ENCODE measurements around the gene MYO1G.
A peak's percentile ranks its signal among the peaks of the same experiment; 100 is the strongest.
"Not testable (repeated sequence)": the region's sequence is repeated elsewhere in the genome, so short reads cannot be mapped to it uniquely, and the experiment has no call there.

Gene MYO1G

DNA sequence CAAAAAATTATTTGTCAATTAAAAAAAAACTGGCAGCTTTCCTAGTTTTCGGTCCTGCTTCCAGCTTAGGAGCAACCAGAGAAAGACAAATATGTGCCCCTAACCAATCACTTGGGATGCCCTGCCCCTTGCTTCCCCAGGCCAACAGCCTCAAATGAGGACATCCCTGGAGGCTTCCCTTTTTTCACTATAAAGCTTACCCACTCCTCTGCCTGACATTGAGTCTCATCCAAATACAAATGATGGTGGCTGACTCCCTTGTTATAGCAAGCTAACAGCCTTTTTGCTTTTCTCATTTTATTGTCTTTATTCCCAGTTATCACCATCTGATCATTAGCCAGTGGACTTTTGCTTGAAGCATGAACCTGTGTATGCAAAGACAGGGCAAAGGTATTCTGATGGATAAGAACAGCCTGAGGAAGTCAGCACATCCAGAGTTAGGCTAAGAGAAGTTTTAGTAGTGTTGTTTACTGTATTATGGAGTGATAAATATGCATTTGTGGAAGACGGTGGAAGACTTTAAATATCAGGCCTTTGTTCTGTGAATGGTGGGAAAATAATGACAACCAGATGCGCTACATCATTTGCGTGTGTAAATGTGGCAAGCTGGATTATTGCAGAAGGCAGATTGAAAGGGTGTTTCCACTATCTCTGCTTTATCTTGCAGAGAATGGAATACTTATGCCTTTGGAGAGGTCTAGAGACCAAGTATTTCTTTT is 19.5 kb upstream of the MYO1G start:
- DNase-seq: no peak

DNA sequence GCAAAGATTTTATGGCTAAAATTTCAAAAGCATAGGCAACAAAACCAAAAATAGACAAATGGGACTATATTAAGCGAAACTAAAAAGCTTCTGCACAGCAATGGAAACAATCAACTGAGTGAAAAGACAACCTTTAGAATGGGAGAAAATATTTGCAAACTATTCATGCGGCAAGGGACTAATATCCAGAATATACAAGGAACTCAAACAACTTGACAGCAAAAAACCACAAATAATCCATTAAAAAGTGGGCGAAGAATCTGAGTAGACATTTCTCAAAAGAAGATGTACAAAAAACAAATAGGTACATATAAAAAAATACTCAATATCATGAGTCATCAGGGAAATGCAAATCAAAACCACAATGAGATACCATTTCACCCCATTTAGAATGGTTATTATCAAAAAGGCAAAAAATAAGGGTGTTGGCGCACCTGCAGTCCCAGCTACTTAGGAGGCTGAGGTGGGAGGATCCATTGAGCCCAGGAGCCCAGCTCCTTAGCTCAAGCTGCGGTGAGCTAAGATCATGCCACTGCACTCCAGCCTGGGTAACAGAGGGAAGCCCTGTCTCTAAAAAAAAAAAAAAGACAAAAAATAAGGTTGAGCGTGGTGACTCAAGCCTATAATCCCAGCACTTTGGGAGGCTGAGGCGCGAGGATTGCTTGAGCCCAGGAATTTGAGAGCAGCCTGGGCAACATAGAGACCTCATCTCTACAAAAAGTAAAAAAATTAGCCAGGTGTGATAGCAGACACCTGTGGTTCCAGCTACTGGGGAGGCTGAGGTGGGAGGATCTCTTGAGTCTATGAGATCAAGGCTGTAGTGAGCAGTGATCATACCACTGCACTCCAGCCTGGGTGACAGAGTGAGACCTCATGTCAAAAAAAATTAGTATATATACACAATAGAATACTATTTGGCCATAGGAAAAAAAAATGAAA is 17.0 kb upstream of the MYO1G start:
- no peak for DNase-seq

DNA sequence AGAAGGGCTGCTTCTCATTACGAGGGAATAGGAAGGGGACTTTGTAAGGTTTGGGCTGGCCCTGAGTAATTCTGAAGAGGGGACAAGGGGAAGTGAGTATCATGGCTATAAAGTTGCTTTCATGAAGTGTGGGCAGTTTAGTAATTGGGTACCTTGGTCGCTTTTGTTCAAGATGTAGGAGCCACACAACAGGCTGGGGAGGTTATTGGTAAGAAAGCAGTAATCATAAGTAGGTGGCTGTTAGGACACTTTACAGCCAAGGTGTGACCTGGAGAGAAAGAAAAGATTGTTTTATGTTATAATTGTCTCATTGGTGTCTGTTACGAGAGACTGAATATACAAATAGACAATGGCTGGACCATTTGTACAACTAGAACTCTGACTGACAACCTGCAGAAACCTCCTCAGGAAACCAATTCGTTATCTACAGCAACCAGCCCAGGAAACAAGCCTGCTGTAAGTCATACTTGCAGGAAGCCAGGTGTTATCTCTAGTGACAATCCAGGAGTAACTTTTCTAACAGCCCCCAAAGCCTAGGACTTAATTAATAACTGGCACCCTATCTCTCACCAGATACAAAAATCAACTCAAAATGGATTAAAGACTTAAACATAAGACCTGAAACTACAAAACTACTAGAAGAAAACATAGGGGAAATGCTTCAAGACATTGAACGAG is 16.2 kb upstream of the MYO1G start:
- DNase-seq: no peak

DNA sequence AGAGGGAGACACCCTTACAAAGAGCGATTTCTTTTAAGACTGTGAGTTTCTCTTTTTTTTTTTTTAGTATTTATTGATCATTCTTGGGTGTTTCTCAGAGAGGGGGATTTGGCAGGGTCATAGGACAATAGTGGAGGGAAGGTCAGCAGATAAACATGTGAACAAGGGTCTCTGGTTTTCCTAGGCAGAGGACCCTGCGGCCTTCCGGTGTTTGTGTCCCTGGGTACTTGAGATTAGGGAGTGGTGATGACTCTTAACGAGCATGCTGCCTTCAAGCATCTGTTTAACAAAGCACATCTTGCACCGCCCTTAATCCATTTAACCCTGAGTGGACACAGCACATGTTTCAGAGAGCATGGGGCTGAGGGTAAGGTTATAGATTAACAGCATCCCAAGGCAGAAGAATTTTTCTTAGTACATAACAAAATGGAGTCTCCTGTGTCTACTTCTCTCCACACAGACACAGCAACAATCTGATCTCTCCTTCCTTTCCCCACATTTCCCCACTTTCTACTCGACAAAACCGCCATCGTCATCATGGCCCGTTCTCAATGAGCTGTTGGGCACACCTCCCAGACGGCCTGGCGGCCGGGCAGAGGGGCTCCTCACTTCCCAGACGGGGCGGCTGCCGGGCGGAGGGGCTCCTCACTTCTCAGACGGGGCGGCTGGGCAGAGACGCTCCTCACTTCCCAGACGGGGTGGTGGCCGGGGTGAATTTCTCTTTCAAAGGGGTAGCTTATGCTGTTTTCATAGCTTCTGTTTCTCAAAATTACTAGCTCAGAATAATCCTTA is 13.4 kb upstream of the MYO1G start:
- not testable (repeated sequence) for DNase-seq

DNA sequence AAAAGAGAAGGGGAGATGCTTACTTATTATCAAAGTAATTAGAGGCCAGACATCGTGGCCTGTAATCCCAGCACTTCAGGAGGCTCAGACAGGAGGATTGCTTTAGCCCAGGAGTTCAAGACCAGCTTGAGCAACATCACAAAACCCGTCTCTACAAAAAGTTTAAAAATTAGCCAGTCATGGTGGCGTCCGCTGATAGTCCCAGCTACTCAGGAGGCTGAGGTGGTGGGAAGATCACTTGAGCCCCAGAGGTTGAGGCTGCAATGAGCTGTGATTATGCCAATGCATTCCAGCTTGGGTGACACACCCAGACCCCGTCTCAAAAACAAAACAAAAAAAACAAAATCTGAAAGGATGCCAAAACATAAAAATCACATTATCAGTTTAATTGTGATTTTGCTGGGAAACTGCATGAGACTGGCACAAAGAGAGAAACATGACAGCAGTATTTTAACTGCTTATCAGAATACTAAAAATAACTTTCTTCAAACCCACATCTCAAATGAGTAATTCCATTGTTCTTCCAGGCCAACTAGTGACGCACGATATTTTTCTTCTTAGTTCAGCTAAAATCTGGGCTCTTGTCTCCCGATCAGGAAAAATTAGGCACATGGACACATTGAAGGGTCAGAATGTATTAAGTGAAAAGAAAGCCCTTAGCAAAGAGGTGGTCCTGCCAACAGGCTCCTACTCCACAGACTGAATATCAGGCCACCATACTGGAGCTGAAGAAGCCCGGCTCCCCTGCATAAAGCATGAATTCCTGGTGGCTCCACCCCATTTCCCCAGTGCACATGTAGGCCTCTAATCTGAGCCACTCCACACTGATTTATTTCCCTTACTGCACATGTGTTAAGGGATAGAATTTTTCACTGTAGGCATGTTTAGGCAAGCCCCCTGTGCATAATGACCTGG is 11.6 kb upstream of the MYO1G start:
- no peak for DNase-seq

DNA sequence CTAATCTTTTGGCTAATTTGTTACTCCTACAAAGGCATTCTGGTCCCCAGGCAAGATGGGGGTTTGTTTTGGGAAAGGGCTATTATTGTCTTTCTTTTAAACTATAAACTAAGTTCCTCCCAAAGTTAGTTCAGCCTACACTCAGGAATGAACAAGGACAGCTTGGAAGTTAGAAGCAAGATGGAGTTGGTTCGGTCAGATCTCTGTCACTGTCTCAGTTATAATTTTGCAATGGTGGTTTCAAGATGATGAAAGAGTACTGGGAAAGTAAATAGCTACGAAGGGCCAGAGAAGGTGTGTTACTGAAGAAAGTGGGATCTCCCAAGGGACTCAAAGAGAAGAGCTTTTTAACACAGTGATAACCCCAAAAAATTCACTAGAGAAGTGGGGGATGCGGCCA is 10.3 kb upstream of the MYO1G start:
- no peak for DNase-seq

DNA sequence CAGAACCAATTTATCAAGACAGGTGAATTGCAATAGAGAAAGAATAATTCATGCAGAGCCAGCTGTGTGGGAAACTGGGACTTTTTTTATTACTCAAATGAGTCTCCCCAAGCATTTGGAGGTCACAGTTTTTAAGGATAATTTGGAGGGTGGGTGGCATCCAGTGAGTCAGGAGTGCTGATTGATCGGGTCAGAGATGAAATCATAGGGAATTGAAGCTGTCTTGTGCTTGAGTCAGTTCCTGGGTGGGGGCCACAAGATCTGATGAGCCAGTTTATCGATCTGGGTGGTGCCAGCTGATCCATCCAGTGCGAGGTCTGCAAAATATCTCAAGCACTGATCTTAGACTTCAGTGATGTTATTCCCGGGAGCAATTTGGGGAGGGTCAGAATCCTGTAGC is 9.9 kb upstream of the MYO1G start:
- no peak for DNase-seq

DNA sequence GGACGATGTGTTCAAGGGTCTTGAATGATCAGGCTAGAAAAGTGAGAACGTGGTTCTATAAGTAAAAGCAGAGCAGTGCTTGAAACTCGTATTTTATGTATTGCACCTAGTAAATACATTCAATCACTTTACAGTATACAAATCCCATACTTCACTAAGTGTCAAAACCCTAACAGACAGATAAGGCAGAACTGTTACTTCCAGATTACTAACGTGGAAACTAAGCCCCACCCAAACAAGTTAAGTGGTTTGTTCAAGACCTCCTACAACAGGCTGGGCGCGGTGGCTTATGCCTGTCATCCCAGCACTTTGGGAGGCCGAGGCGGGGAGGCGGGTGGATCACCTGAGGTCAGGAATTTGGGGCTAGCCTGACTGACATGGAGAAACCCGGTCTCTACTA is 9.2 kb upstream of the MYO1G start:
- no peak for DNase-seq

DNA sequence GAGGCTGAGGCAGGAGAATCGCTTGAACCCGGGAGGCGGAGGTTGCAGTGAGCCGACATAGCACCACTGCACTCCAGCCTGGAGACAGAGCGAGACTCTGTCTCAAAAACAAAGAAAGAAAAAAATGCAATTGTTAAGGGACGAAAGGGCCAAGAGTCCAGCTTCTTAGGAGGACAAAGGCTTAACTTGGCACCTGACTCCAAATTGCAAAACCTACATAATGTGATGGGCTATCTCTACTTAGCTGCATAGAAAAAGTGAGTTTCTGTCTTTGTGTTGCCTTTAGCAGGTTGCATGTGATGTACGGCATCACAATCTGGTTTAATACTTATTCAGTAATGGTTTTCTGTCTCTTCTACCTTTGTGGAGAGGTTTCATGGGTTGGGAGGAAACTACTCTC is 8.6 kb upstream of the MYO1G start:
- DNase-seq: no peak

DNA sequence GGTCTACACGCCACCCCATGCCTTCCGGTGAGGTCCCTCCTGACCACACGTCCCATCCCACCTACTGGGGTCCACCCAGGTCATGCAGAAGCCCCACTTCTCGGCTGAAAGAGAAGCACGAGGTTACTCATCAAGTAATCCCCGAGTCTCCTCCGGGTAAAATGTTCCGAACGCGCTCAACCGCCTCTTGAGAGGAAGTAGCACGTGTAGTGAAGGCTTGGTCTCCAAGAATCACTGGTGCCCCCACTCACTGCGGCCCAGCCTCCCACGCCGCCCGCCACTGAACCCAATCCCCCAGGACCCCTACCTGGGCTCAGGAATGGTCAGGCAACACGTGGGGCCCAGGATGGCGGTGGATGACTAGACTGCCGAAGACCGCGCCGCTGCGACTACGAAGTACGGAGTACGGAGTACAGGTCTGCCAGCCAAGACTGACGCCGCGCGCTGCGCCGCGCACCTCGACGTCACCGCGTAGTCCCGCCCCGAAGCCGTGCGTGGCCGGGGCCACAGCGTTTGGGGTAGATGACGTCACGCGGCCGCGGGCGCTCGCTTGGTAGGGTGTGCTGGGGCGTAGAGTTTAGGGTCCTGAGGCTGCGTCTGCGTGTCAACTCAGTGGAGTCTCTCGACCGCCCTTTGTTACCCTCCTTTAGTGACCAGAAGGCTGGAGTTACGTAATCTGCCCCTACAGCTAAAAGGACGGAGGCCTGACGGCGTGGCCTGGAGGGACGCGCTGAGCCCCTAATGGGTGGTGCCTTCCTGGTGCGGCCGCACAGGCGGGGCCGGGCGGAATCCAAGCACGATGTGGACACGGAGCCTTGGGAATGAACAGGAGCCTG is 7.6 kb upstream of the MYO1G start:
- DNase-seq: peak; percentile 95

DNA sequence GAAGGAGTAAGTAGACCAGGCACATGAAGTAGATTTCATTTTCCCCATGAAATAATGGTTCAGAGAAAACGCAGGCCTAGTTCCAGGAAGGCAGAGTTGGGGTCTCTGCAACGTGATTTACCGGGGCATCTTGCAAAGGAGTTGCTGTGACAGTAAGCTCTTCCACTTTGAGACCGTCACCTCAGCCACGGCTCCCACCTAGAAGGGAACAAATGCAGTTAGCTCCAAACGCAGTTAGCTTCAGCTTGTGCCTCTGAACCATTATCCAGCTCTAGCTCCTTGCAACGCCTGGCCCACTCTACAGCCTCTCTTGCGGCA is 7.0 kb upstream of the MYO1G start:
- no peak for DNase-seq

DNA sequence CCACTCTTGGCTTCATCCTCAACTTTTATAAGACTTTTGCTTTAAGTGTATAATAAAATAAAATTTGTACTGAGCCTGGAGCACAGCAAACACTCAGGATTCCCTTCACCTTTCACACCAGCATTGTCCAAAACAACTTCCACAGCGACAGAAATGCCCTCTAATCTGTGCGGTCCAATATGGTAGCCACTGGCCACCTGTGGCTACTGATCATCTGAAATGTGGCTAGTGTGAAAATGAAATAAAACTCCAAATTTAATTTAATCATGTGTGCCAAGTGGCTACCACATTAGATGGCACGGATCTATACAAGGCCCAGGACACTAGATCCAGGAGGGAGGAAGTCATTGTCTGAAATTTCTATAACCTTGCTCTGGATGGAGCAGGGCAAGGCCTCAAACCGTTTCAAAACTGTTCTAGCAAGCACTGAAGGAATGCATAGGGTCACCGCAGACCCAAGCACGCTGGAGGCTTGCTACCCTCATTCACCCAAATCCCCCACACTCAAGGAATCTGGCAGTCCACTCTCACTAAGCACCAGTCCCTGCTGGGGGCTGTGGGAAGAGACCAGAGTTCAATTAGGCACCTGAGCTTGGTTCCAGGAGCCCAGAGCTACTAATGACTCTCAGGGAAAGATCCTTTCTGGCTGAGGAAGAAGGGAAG is 6.3 kb upstream of the MYO1G start:
- DNase-seq: no peak

DNA sequence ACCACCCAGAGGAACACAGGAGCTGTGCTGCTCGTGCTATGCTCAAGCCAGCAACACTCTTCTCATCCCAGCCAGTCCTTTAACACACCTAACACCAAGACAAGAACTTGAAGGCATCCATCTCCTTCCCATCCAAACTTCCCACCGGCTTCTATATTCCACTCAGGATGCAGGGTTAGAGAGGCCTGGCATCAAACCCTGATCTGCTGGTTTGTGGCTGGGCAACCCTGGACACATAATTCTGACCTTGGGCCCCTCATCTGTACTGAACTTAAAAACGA is 5.6 kb upstream of the MYO1G start:
- no peak for DNase-seq

DNA sequence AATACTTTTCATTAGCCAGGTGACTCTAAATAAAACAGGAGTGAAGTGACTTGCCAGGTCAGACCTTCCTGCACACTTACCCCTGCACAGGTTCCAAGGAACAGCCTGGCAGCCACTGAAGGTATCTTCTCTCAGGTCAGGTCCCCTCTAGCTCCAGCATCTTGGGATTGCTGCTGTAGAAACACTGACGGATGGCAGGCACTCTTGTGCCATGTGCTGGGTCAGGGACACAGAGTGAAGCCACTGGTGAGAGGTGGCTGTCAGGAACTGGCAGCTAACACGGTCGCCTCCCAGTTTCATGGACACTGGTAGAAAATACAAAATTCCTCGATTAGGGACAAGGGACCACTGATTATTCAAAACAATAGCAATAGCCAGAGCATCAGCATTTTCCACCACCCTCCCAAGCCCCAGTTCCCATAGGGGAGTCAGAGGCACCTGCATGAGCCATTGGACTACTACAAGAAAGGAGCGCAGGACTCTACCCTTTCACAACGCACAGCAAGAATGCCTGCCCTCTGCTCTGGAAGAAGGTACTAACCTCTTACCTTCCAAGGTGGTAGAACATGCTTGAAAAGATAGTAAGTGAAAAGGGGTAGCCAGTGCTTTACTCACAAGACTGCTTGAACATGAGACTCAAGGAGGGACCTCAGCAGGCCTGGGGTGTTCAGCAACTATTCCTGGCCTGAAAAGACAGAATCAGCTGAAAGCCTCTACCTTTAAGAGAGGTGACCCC is 5.1 kb upstream of the MYO1G start:
- DNase-seq: no peak

DNA sequence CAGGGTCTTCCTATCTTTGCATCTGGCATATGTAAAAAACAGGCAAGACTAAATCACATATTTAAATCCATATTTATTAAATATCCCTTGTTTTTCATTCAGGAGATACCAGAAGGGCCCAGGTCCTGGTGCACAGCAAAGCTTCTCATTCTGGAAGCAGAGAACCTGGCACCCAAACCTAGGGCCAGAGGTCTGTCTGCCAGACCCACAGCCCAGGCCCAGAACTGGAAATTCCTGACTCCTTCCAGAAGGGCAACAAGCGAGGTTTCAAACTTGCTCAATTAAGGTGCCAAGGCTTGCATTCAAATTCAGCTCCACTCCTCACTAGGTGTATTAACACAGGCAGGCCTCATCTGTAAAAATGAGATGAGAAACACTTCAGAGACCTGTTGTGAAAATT is 4.2 kb upstream of the MYO1G start:
- DNase-seq: no peak

DNA sequence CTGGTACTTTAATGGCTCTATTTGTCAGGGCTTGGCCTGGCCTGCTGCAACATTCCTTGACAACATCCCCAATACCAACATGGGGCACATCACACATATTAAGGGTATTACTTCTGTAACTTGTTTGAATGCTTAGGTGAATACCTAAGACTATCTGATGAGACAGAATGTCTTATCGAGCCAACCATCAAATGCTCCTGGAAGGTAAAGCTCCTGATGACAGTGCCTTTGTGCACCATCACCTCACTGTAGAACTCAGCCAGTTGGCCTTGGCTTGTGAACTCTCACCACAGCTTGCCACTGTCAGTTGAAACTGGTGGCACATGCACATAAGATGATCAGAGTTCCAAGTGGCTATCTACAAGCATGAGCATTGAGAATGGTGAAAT is 3.7 kb upstream of the MYO1G start:
- no peak for DNase-seq

DNA sequence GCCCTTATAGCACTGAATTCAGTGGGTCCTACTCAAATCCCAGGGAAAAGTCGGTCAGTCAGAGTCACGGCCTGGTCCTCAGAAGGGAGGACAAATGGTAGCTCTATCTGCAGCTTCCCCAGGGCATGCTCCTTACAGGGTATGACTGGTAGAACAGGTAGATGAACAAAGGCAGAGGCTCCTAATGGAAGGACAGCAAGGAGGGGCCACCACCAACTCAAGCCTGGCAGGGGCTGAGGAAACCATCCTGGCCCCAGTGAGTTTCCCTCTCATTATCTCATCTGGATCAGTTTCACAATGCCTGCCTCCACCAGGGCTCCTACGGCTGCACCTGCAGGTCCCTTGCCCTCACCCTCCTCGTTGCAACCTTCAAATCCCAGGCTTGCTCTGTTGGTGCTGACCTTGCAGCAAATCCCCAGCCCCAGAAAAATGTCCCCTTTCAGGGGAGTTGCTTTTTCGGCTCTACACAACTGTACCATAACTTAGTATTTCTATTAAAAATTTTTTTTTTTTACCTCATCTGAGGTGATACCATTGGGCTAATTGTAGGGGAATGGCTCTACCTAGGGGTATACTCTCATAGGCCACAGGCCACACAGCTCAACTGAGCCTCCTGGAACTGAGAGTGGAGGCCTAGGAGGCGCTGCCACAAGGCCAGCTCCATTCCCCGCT is 2.4 kb upstream of the MYO1G start:
- no peak for DNase-seq

DNA sequence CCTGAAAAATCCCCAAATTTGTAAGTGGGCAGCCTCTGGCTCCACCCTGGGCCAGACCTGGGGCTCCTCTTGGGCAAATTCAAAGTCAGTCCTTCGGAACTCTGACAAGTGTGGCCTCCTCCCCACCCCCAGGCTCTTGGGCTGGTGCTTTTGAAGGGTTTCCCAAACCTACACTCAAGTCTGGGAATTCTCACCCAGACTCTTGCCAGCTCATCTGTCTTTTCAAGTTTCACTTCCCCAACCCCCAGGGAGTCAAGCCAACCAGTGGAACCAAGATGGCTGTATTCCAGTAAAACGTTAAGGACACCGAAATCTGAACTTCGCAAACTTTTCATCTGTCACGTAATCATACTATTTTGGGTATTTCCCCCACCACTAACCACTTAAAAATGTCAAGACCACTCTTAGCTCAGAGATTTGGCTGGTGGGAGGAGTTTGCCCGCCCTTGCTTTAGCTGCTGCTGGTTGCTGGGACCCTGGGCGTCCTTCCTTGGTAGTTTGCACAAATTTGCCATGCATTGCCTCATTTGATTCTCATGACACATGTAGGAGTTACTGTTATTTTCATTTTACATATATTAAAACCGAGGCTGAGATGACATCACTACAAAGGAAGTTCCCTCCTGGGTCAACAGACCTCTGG is 1.7 kb upstream of the MYO1G start:
- no peak for DNase-seq
